GM10847 (cell line): ENCODE results near the gene RNF214.

Experiments used
- POLR2A ChIP-seq: IDR thresholded peaks from 2 replicates; pipeline ENCODE4 v1.6.1; 2011; ENCODE audit not compliant: insufficient read length; ENCODE audit errors: extremely low read depth

The RNF214 gene

GRCh38 chr11:117238221-117238620, 5.8 kb downstream of the RNF214 start:
- no peak for TF ChIP-seq POLR2A

- no peak for TF ChIP-seq POLR2A
Observed at GRCh38 chr11:117239295-117239694, 6.8 kb downstream of the RNF214 start.

- no peak for TF ChIP-seq POLR2A
Observed at GRCh38 chr11:117248341-117248740, 15.9 kb downstream of the RNF214 start.

GRCh38 chr11:117249571-117249970, 17.1 kb downstream of the RNF214 start:
- TF ChIP-seq POLR2A: no peak

GRCh38 chr11:117251506-117251905, 19.0 kb downstream of the RNF214 start:
- no peak for TF ChIP-seq POLR2A

GRCh38 chr11:117255966-117256365, 23.5 kb downstream of the RNF214 start:
- TF ChIP-seq POLR2A: no peak

- TF ChIP-seq POLR2A: no peak
Observed at GRCh38 chr11:117256573-117256972, 24.1 kb downstream of the RNF214 start.

- no peak for TF ChIP-seq POLR2A
Observed at GRCh38 chr11:117258576-117258975, 26.1 kb downstream of the RNF214 start.

- no peak for TF ChIP-seq POLR2A
Observed at GRCh38 chr11:117259417-117259816, 26.9 kb downstream of the RNF214 start.

GRCh38 chr11:117265745-117266144, 33.3 kb downstream of the RNF214 start:
- no peak for TF ChIP-seq POLR2A

GRCh38 chr11:117269856-117270255, 37.4 kb downstream of the RNF214 start:
- TF ChIP-seq POLR2A: no peak

GRCh38 chr11:117271208-117271607, 38.7 kb downstream of the RNF214 start:
- TF ChIP-seq POLR2A: no peak

- TF ChIP-seq POLR2A: no peak
Observed at GRCh38 chr11:117273550-117274289, 41.2 kb downstream of the RNF214 start.

GRCh38 chr11:117278347-117278746, 45.9 kb downstream of the RNF214 start:
- TF ChIP-seq POLR2A: no peak

GRCh38 chr11:117279711-117280376, 47.4 kb downstream of the RNF214 start:
- no peak for TF ChIP-seq POLR2A

GRCh38 chr11:117281159-117281558, 48.7 kb downstream of the RNF214 start:
- no peak for TF ChIP-seq POLR2A

GRCh38 chr11:117281869-117282268, 49.4 kb downstream of the RNF214 start:
- TF ChIP-seq POLR2A: no peak

GRCh38 chr11:117282956-117283355, 50.5 kb downstream of the RNF214 start:
- no peak for TF ChIP-seq POLR2A
